ENCODE data around the gene OR9Q2.
"Not testable (repeated sequence)": the region's sequence is repeated elsewhere in the genome, so short reads cannot be mapped to it uniquely, and the experiment has no call there.

The OR9Q2 gene

GRCh38 chr11:58188770-58189169 is at the start of gene OR9Q2:
Gene OR9Q2, plus strand, starts transcription at chr11:58189070. Its CDS starts 1,421 bp downstream, at chr11:58190491.
- no peak for DNase-seq (ENCODE audit: extremely low read depth in 1 of 2, low read depth in 1 of 2)

GRCh38 chr11:58142761-58143160 is 46.1 kb upstream of the OR9Q2 start:
- DNase-seq (ENCODE audit: extremely low read depth in 1 of 2, low read depth in 1 of 2): no peak

DNA sequence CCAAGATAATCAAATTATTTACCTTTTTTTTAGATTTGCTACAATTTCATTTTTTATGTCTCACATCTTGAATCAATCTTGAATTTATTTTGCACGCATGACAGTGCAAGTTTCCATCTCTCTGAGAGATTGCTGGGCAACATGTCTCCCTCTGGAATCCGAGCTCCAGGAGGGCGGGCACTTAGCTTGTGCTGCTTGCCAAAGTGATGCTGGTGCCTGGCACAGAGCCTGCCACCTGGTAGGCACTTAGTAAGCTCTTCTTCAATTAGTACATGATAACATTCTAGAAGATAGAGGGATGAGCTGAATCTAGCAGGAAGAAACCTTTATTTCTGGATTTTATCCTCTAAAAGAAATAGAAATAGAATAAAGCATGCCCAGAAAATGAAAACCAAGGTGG is 36.1 kb upstream of the OR9Q2 start:
- no peak for DNase-seq (ENCODE audit: extremely low read depth in 1 of 2, low read depth in 1 of 2)

DNA sequence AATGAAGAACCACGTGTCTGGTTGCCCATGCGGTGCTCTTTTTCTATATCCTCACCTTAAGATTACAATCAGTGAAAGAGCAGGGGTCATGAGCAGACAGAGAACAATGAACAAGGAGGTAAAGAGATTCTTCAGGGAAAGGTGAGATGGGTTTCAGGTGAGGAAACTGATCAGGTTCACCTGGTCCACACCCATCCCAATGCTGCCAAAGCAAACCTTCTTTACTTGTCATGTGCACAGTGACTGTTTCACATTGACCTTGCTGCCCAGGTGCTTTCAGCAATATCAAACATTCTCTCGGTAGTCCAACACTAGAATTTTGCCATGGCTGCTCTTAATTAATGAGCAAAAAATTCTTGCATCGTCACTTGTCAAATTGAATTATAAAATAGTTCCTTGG is 24.5 kb upstream of the OR9Q2 start:
- no peak for DNase-seq (ENCODE audit: extremely low read depth in 1 of 2, low read depth in 1 of 2)

DNA sequence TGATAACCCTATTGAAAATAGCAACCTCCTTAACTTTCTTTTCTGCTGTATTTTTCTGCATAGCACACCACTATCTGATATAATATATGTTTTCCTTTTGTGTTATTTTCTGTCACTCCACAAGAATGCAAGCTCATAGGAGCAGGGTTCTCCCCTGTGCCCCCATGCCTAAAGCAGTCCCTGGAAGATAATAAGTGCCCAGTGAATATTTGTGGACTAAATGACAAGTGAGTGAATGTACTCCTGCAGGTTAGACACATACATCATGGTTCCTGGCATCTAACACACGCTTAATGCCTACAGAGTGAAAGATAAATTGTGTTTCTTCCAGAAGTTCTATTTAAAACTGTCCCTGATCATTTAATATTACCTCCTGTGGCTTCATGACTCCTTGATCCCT is 23.9 kb upstream of the OR9Q2 start:
- no peak for DNase-seq (ENCODE audit: extremely low read depth in 1 of 2, low read depth in 1 of 2)

- DNase-seq (ENCODE audit: extremely low read depth in 1 of 2, low read depth in 1 of 2): no peak
These were observed 23.3 kb upstream of the OR9Q2 start for GRCh38 chr11:58165504-58166106.

GRCh38 chr11:58177409-58178054 is 11.3 kb upstream of the OR9Q2 start:
- no peak for DNase-seq (ENCODE audit: extremely low read depth in 1 of 2, low read depth in 1 of 2)

GRCh38 chr11:58178444-58178843 is 10.4 kb upstream of the OR9Q2 start:
- no peak for DNase-seq (ENCODE audit: extremely low read depth in 1 of 2, low read depth in 1 of 2)

DNA sequence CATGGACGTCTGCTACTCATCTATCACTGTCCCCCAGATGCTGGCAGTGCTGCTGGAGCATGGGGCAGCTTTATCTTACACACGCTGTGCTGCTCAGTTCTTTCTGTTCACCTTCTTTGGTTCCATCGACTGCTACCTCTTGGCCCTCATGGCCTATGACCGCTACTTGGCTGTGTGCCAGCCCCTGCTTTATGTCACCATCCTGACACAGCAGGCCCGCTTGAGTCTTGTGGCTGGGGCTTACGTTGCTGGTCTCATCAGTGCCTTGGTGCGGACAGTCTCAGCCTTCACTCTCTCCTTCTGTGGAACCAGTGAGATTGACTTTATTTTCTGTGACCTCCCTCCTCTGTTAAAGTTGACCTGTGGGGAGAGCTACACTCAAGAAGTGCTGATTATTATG is 9.2 kb upstream of the OR9Q2 start:
- no peak for DNase-seq (ENCODE audit: extremely low read depth in 1 of 2, low read depth in 1 of 2)

- no peak for DNase-seq (ENCODE audit: extremely low read depth in 1 of 2, low read depth in 1 of 2)
These were observed 1.9 kb upstream of the OR9Q2 start for GRCh38 chr11:58186938-58187337.

DNA sequence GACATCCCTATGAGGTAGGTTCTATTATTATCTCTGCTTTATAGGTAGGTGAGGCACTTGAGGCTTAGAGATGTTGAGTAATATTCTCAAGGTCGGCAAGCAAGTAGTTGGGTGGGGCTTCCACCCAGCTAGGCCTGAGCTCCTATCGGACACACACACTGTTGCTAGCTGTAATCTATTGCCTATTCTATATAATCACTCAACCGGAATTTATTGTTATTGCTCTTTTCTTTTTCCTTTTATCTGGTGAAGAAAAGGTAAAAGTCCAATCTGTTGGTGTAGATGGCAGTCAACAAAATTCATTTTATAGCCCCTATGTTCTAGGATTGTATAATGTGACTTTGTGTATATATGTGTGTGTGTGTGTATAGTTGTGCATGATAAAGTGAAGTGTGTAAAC is 3.4 kb downstream of the OR9Q2 start:
- DNase-seq (ENCODE audit: extremely low read depth in 1 of 2, low read depth in 1 of 2): no peak

- no peak for DNase-seq (ENCODE audit: extremely low read depth in 1 of 2, low read depth in 1 of 2)
These were observed 4.5 kb downstream of the OR9Q2 start for GRCh38 chr11:58193391-58193790.

DNA sequence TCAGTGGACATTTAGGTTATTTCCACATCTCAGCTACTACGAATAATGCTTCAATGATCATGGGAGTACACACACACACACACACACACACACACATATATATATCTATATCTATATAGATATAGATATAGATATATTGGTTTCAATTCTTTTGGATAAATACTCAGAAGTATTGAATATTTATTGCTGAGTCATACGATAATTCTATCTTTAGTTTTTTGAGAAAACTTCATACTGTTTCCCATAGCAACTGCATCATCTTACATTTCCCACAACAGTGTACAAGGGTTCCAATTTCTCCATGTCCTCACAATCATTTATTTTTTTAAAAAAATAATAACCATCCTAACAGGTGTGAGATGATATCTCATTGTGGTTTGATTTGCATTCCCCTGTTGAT is 7.1 kb downstream of the OR9Q2 start:
- DNase-seq (ENCODE audit: extremely low read depth in 1 of 2, low read depth in 1 of 2): no peak

DNA sequence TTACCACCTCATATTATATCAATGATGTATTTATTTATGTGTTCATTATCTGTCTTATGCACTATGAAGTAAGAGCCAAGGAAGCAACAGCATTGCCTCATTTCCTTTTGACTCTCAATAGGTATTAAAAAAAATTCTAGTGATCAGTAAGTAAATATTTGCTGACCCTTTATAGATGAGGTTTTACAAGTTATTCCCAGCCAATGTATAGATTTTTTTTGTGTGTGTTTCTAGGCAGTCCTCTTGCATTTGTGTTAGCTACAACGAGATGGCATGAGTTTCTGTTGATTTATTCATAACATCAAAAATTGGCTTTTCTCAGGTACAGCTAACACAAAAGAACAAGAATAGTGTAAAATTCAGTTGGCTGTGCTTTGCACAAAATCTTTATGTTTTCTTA is 10.4 kb downstream of the OR9Q2 start:
- no peak for DNase-seq (ENCODE audit: extremely low read depth in 1 of 2, low read depth in 1 of 2)

- no peak for DNase-seq (ENCODE audit: extremely low read depth in 1 of 2, low read depth in 1 of 2)
These were observed 15.2 kb downstream of the OR9Q2 start, which contains the start of gene OR1S2 for GRCh38 chr11:58204042-58204441. Gene OR1S2, minus strand, starts transcription at chr11:58204142. Its CDS starts 0 bp downstream, at chr11:58204142.

DNA sequence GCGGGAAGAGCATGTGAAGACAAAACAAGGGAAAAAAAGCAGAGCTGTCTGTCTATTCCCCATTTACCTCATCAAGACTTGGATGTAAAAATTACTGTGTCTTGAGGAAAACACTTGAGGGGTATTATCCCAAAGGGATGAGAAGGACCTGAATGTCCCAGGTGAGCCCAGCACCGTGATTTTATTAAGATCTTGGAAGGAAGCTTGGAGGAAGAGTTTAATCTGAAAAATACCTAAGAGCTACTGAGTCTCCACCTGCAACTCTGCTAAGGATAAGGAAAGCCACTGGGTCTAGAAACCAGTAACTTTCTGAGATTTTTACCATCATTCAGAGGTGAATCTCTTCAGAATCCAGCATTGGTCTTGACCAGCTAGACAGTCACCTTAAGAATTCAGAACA is 23.6 kb downstream of the OR9Q2 start, which contains the start of gene OR1S1:
Gene OR1S1 (plus strand): TSS at position 301 of the 400 bp plus-strand sequence.
- not testable (repeated sequence) for DNase-seq (ENCODE audit: extremely low read depth in 1 of 2, low read depth in 1 of 2)

- no peak for DNase-seq (ENCODE audit: extremely low read depth in 1 of 2, low read depth in 1 of 2)
These were observed 27.6 kb downstream of the OR9Q2 start for GRCh38 chr11:58216476-58216875.

GRCh38 chr11:58222721-58223120 is 33.9 kb downstream of the OR9Q2 start:
- DNase-seq (ENCODE audit: extremely low read depth in 1 of 2, low read depth in 1 of 2): no peak

GRCh38 chr11:58227956-58228615 is 39.2 kb downstream of the OR9Q2 start:
- DNase-seq (ENCODE audit: extremely low read depth in 1 of 2, low read depth in 1 of 2): no peak
